Measurements from ENCODE around the gene IL2RA.
"Not testable (repeated sequence)": the region's sequence is repeated elsewhere in the genome, so short reads cannot be mapped to it uniquely, and the experiment has no call there.

The IL2RA gene

DNA sequence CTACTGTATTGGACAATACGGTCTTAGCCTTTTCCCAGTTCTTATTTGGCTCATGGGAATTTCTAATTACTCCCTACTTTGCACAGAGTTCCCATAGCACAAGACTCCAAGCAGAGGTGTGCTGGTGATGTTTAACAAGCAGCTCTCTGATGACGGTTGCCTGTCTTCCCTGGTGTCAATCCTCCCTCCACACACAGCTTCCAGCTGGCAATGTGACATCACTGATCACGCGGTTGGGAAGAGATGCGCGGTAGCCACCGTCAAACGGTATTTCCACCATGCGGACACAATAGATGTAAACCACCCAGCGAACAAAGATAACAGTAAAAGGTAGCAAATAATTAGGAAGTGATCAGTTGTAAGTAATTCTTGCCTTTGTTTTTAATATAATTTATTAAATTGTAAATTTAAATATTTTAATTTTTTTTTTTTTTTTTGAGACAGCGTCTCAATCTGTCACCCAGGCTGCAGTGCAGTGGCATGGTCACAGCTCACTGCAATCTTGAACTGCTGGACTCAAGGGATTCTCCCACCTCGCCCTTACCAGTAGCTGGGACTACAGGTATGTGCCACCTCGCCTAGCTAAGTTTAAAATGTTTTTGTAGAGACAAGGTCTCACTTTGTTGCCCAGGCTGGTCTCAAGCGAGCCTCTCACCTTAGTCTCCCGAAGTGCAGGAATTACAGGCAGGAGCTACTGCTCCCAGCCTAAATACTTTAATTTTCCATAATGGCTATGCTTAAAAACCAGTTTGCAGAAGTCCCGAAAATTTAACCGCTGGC lies 48.6 kb downstream of the IL2RA start:
- Histone ChIP-seq H3K4me1 (ENCODE audit: control insufficient read depth, insufficient read depth, low read length) (no peaks in the 10 kb centered on the region), H3K9ac (ENCODE audit: low read depth, low read length) (no peak overlapping the region), H3K4me3 (ENCODE audit: low read depth, low read length) (no peak overlapping the region), H3K36me3 (ENCODE audit: control insufficient read depth, insufficient read depth, low read length) (no peaks in the 10 kb centered on the region), H3K9me3 (ENCODE audit: control insufficient read depth, insufficient read depth, low read length) (no peaks in the 10 kb centered on the region), H3K27me3 (ENCODE audit: control insufficient read depth, insufficient read depth, low read length) (no peaks in the 10 kb centered on the region)

GRCh38 chr10:6012121-6012905 lies 49.9 kb downstream of the IL2RA start:
- no peaks in the 10 kb centered on the region for H3K27me3 ChIP-seq (ENCODE audit: control insufficient read depth, insufficient read depth, low read length)
- H3K4me3 ChIP-seq (ENCODE audit: low read depth, low read length), result no peak overlapping the region
- H3K9ac ChIP-seq (ENCODE audit: low read depth, low read length), result no peak overlapping the region
- no peaks in the 10 kb centered on the region for H3K36me3 ChIP-seq (ENCODE audit: control insufficient read depth, insufficient read depth, low read length)
- no peaks in the 10 kb centered on the region for H3K4me1 ChIP-seq (ENCODE audit: control insufficient read depth, insufficient read depth, low read length)
- H3K9me3 ChIP-seq (ENCODE audit: control insufficient read depth, insufficient read depth, low read length), result no peaks in the 10 kb centered on the region

GRCh38 chr10:6011558-6011957 lies 50.6 kb downstream of the IL2RA start:
- no peaks in the 10 kb centered on the region for H3K4me1 ChIP-seq (ENCODE audit: control insufficient read depth, insufficient read depth, low read length)

GRCh38 chr10:6010569-6010968 lies 51.6 kb downstream of the IL2RA start:
- Histone ChIP-seq H3K9ac (ENCODE audit: low read depth, low read length) (no peak overlapping the region), H3K36me3 (ENCODE audit: control insufficient read depth, insufficient read depth, low read length) (no peaks in the 10 kb centered on the region), H3K9me3 (ENCODE audit: control insufficient read depth, insufficient read depth, low read length) (no peaks in the 10 kb centered on the region), H3K4me3 (ENCODE audit: low read depth, low read length) (no peak overlapping the region), H3K27me3 (ENCODE audit: control insufficient read depth, insufficient read depth, low read length) (no peaks in the 10 kb centered on the region), H3K4me1 (ENCODE audit: control insufficient read depth, insufficient read depth, low read length) (no peaks in the 10 kb centered on the region)

More at GRCh38 chr10:6011558-6011957, 50.6 kb downstream of the IL2RA start:
- no peaks in the 10 kb centered on the region for H3K27me3 ChIP-seq (ENCODE audit: control insufficient read depth, insufficient read depth, low read length)
- no peaks in the 10 kb centered on the region for H3K36me3 ChIP-seq (ENCODE audit: control insufficient read depth, insufficient read depth, low read length)
- H3K4me3 ChIP-seq (ENCODE audit: low read depth, low read length), result no peak overlapping the region
- no peak overlapping the region for H3K9ac ChIP-seq (ENCODE audit: low read depth, low read length)
- H3K9me3 ChIP-seq (ENCODE audit: control insufficient read depth, insufficient read depth, low read length), result no peaks in the 10 kb centered on the region

- Histone ChIP-seq H3K4me3 (ENCODE audit: low read depth, low read length) (no peak overlapping the region), H3K9me3 (ENCODE audit: control insufficient read depth, insufficient read depth, low read length) (no peaks in the 10 kb centered on the region), H3K4me1 (ENCODE audit: control insufficient read depth, insufficient read depth, low read length) (no peaks in the 10 kb centered on the region), H3K27me3 (ENCODE audit: control insufficient read depth, insufficient read depth, low read length) (no peaks in the 10 kb centered on the region), H3K36me3 (ENCODE audit: control insufficient read depth, insufficient read depth, low read length) (no peaks in the 10 kb centered on the region), H3K9ac (ENCODE audit: low read depth, low read length) (no peak overlapping the region)
These were observed 52.2 kb downstream of the IL2RA start for GRCh38 chr10:6009961-6010360.

DNA sequence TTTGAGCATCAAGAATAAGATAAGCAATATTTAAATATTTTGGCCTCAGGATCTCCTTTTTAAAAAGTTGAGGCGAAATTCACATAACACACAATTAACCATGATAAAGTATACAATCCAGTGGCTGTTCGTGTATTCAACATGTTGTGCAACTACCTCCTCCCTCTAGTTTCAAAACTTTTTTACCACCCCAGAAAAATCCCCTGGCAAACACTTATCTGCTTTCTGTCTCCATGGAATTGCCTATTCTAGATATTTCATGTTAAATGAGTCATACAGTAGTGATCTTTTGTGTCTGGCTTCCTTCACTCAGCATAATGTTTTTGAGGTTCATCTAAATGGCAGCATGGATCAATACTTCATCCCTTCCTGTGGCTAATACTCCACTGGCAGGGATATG lies 53.0 kb downstream of the IL2RA start:
- H3K9me3 ChIP-seq (ENCODE audit: control insufficient read depth, insufficient read depth, low read length), result no peaks in the 10 kb centered on the region
- no peak overlapping the region for H3K9ac ChIP-seq (ENCODE audit: low read depth, low read length)
- H3K36me3 ChIP-seq (ENCODE audit: control insufficient read depth, insufficient read depth, low read length), result no peaks in the 10 kb centered on the region
- H3K4me1 ChIP-seq (ENCODE audit: control insufficient read depth, insufficient read depth, low read length), result no peaks in the 10 kb centered on the region
- H3K27me3 ChIP-seq (ENCODE audit: control insufficient read depth, insufficient read depth, low read length), result no peaks in the 10 kb centered on the region
- no peak overlapping the region for H3K4me3 ChIP-seq (ENCODE audit: low read depth, low read length)

DNA sequence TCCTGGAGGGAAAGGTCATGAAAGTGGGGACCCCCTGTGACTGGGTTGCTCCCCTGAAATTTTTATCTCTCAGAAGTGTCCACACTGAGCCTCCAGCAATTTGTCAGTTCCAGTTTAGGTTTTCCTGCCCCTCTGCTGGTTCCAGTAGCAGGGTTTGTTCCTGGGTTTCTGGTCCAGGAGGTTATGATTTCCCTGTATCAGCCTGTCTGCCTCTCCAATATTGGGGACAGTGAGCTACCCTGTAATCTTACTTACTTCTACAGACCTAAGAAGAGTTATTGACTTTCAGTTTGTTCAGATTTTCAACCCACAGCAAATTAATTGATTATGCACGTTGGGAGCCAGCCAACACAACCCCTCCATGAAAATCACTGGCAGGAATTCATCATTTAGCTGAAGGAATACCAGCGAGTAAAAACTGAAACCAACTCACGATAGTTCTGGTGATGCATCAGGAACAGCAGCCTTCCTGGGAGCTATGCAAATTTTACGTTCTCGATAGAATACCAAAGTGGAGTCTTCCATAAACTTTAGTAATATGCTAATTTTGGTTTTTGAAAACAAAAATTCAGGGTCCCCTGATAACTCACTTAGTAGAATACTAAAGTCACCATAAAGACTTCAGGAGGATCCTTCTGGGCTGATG lies 53.5 kb downstream of the IL2RA start:
- Histone ChIP-seq H3K27me3 (ENCODE audit: control insufficient read depth, insufficient read depth, low read length) (no peaks in the 10 kb centered on the region), H3K9me3 (ENCODE audit: control insufficient read depth, insufficient read depth, low read length) (no peaks in the 10 kb centered on the region), H3K4me3 (ENCODE audit: low read depth, low read length) (no peak overlapping the region), H3K4me1 (ENCODE audit: control insufficient read depth, insufficient read depth, low read length) (no peaks in the 10 kb centered on the region), H3K9ac (ENCODE audit: low read depth, low read length) (no peak overlapping the region), H3K36me3 (ENCODE audit: control insufficient read depth, insufficient read depth, low read length) (no peaks in the 10 kb centered on the region)

- Histone ChIP-seq H3K36me3 (ENCODE audit: control insufficient read depth, insufficient read depth, low read length) (no peaks in the 10 kb centered on the region), H3K4me3 (ENCODE audit: low read depth, low read length) (no peak overlapping the region), H3K27me3 (ENCODE audit: control insufficient read depth, insufficient read depth, low read length) (no peaks in the 10 kb centered on the region), H3K4me1 (ENCODE audit: control insufficient read depth, insufficient read depth, low read length) (no peaks in the 10 kb centered on the region), H3K9me3 (ENCODE audit: control insufficient read depth, insufficient read depth, low read length) (no peaks in the 10 kb centered on the region), H3K9ac (ENCODE audit: low read depth, low read length) (no peak overlapping the region)
These were observed 55.2 kb downstream of the IL2RA start for GRCh38 chr10:6006991-6007390.

DNA sequence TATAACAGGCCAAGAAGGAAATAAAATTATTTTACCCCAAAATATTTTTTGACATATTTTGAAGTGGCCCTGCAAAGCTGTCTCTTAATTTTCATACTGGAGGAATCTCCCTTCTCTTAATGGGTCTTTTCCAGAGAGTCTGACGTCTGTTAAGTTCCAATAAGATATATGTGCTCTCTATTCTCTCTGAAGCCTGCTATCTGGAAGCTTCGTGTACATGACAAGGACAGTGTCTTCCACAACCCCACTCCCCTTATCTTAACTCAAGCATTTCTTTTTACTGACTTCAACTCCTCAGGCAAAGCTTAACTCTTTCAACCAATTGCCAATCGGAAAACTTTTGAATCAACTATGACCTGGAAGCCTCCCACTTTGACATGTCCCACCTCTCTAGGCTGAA lies 55.6 kb downstream of the IL2RA start:
- Histone ChIP-seq H3K9me3 (ENCODE audit: control insufficient read depth, insufficient read depth, low read length) (no peaks in the 10 kb centered on the region), H3K27me3 (ENCODE audit: control insufficient read depth, insufficient read depth, low read length) (no peaks in the 10 kb centered on the region), H3K9ac (ENCODE audit: low read depth, low read length) (no peak overlapping the region), H3K4me3 (ENCODE audit: low read depth, low read length) (no peak overlapping the region), H3K36me3 (ENCODE audit: control insufficient read depth, insufficient read depth, low read length) (no peaks in the 10 kb centered on the region), H3K4me1 (ENCODE audit: control insufficient read depth, insufficient read depth, low read length) (no peaks in the 10 kb centered on the region)

DNA sequence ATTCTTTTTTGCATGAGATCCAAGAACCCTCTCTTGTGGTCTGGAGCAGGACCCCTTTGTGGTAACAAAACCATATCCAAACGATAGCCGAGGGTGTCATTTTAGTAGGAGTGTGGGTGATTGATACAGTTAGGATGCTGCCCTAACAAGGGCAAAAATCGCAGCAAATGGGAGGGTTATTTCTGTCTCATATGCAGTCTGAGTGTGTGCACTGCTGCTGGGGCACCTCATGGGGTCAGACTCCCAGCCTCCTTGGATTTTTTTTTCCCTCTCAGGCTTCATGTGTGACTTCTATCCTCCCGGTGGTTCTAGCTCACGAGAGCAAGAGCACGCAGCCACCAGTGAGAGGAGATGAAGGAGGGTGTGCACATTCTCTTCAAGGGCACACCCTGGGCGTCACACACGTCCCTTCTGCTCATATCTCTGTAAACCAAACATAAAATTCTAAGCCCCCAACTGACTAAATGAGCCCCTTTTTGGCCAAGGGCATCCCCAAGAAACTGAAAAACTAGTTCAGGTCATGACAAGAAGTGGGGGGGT lies 56.2 kb downstream of the IL2RA start:
- H3K4me3 ChIP-seq (ENCODE audit: low read depth, low read length), result no peak overlapping the region
- no peaks in the 10 kb centered on the region for H3K36me3 ChIP-seq (ENCODE audit: control insufficient read depth, insufficient read depth, low read length)
- no peaks in the 10 kb centered on the region for H3K4me1 ChIP-seq (ENCODE audit: control insufficient read depth, insufficient read depth, low read length)
- H3K27me3 ChIP-seq (ENCODE audit: control insufficient read depth, insufficient read depth, low read length), result no peaks in the 10 kb centered on the region
- H3K9ac ChIP-seq (ENCODE audit: low read depth, low read length), result no peak overlapping the region
- H3K9me3 ChIP-seq (ENCODE audit: control insufficient read depth, insufficient read depth, low read length), result no peaks in the 10 kb centered on the region

DNA sequence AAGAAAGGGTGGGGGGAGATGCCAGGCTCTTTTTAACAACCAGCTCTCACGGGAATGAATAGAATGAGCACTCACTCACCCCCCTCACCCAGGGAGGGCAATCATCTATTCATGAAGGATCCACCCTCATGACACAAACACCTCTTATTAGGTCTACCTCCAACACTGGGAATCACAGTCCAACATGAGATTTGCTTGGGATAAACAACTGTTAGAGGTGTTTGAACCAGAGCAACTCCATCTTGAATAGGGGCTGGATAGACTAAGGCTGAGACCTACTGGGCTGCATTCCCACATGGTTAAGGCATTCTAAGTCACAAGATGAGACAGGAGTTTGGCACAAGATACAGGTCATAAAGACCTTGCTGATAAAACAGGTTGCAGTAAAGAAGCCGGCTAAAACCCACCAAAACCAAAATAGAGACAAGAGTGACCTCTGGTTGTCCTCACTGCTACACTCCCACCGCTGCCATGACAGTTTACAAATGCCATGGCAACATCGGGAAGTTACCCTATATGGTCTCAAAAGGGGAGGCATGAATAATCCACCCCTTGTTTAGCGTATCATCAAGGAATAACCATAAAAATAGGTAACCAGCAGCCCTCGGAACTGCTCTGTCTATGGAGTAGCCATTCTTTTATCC lies 56.9 kb downstream of the IL2RA start:
- not testable (repeated sequence) for H3K27me3 ChIP-seq (ENCODE audit: control insufficient read depth, insufficient read depth, low read length); H3K4me3 ChIP-seq (ENCODE audit: low read depth, low read length); H3K36me3 ChIP-seq (ENCODE audit: control insufficient read depth, insufficient read depth, low read length); H3K9ac ChIP-seq (ENCODE audit: low read depth, low read length); H3K9me3 ChIP-seq (ENCODE audit: control insufficient read depth, insufficient read depth, low read length); H3K4me1 ChIP-seq (ENCODE audit: control insufficient read depth, insufficient read depth, low read length)

All from iPS-15b (cell line).